Gastroesophageal sphincter (tissue), 4 donors: ENCODE results near the gene HPS3. TPM values are rescaled to one million over a fixed set of nuclear protein-coding genes. Genes with fewer than 3 reads are reported as not detected.

Experiments used
- ATAC-seq: fragments of 150-250 bp; one replicate; pipeline ENCODE4 v1.9.1; 2016; ENCODE audit warnings: mild to moderate bottlenecking, moderate library complexity
- H3K27ac ChIP-seq, 4 donors: fragments of 200-600 bp; sonication (generic) in 3 of 4; 1 replicate in 3 of 4; 2 replicates in 1 of 4; pipeline ENCODE4 v1.5.1; 2016 to 2019
- H3K27me3 ChIP-seq: fragments of 200-600 bp; sonication (generic); one replicate; pipeline ENCODE4 v1.5.1; 2019
- H3K36me3 ChIP-seq, 2 donors: fragments of 200-600 bp; sonication (generic); one replicate each; pipeline ENCODE4 v1.5.1; 2019; ENCODE audit warnings: control low read depth in 1 of 2
- H3K4me1 ChIP-seq, 3 donors: fragments of 200-600 bp; sonication (generic); 1 replicate in 2 of 3; 2 replicates in 1 of 3; pipeline ENCODE4 v1.5.1; 2016 to 2019; ENCODE audit warnings: control low read depth in 2 of 3
- H3K4me3 ChIP-seq, 2 donors: fragments of 200-600 bp; sonication (generic); one replicate each; pipeline ENCODE4 v1.5.1; 2019; ENCODE audit warnings: mild to moderate bottlenecking in 1 of 2, moderate library complexity in 1 of 2
- H3K9me3 ChIP-seq, 3 donors: fragments of 200-600 bp; sonication (generic); one replicate each; pipeline ENCODE4 v1.5.1; 2017 to 2019; ENCODE audit warnings: control low read depth in 2 of 3
- EP300 ChIP-seq: sonication (generic); formaldehyde crosslinking; IDR thresholded peaks from one replicate; pipeline ENCODE4 v1.6.1; 2017; ENCODE audit warnings: antibody characterized with exemption, mild to moderate bottlenecking
- POLR2A ChIP-seq, 2 donors: fragments of 450-650 bp; IDR thresholded peaks; one replicate each; pipeline ENCODE4 v1.6.1; 2017; ENCODE audit warnings: antibody characterized with exemption in 2 of 2, mild to moderate bottlenecking in 2 of 2, moderate library complexity in 1 of 2
- POLR2AphosphoS5 ChIP-seq: sonication (generic); formaldehyde crosslinking; IDR thresholded peaks from one replicate; pipeline ENCODE4 v1.6.1; 2017; ENCODE audit warnings: antibody characterized with exemption
- WGBS, 2 donors: methylation state at CpG; one replicate each; pipeline ENCODE4 v1.1.5; 2018; ENCODE audit warnings: low coverage in 1 of 2; 5-methylcytosine and 5-hydroxymethylcytosine counted together
- total RNA-seq, 4 donors: library from RNA; depleted of rRNA; stranded (reverse); fragments of >200 nt; gene quantifications; one replicate each; pipeline ENCODE4 v1.1.0, GENCODE V29; 2016
- TF ChIP-seq, protein P1 (sequence below), 4 experiments: fragments of 200-600 bp in 2 of 4; fragments of 450-650 bp in 2 of 4; sonication (generic) in 1 of 4; IDR thresholded peaks; one replicate each; pipeline ENCODE4 v1.5.1; 2017 to 2019; ENCODE audit warnings: antibody characterized with exemption in 4 of 4, mild to moderate bottlenecking in 2 of 4, moderate library complexity in 2 of 4

Gene HPS3
- total RNA-seq, 4 donors from 2014 or later, result 13.7 to 18.3 (median 14.7) TPM

DNA sequence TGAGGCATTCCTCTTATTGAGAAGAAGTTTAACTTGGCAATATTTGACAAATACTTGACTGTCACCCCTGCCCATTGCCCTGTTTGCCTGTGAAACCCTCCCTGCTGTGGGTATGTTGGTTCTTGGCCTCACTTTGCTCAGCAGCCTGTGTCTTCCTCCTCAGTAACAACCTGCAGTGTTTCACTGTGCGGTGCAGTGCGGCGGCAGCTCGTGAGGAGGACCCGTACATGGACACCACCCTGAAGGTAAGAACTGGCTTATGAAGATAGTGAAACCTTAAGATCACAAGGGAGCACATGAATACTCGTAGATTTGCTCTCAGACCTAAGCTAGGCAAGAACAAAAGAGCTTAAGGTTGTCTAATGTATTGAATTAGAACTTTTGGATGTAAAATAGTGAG, 21.0 kb downstream of the HPS3 start:
- no peak for ATAC-seq
- no peak overlapping the region for H3K27ac ChIP-seq
- H3K27me3 ChIP-seq, result no peaks in the 10 kb centered on the region
- no peaks in the 10 kb centered on the region for H3K9me3 ChIP-seq
- H3K36me3 ChIP-seq, result peaks cover 0 to 82% of the 10 kb centered on the region in 2 donors
- WGBS, 2 donors, result 97 to 100% methylated on average over 1 to 4 of the region's 6 CpGs
- H3K4me1 ChIP-seq, result no peaks in the 10 kb centered on the region
- no peak for TF ChIP-seq POLR2AphosphoS5
- no peak for TF ChIP-seq EP300
- H3K4me3 ChIP-seq, result no peak overlapping the region

DNA sequence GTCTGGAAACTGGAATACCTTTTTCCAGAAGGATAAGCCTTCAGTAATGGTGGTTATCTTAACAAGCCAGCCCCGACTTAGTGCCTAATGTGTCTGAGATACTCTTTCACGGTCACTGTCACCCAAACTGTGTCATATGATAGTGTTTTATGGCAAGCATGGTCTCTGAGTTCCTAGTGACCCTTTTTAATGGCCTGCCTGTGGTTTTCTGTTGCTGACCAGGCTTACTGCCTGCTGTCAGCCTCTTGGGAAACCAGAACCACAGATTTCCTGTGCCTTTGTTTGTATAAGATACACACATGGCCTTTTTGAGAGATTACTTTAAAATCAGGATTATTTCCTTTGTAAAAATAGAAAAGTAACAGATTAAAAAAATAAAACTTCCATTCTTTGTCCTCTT, 22.4 kb downstream of the HPS3 start:
- H3K27me3 ChIP-seq, result no peaks in the 10 kb centered on the region
- no peaks in the 10 kb centered on the region for H3K4me1 ChIP-seq
- H3K36me3 ChIP-seq, result peaks cover 0 to 82% of the 10 kb centered on the region in 2 donors
- no peak for ATAC-seq
- WGBS, 2 donors, result 89 to 100% methylated on average over 1 to 2 of the region's 2 CpGs
- TF ChIP-seq, protein P1, sequence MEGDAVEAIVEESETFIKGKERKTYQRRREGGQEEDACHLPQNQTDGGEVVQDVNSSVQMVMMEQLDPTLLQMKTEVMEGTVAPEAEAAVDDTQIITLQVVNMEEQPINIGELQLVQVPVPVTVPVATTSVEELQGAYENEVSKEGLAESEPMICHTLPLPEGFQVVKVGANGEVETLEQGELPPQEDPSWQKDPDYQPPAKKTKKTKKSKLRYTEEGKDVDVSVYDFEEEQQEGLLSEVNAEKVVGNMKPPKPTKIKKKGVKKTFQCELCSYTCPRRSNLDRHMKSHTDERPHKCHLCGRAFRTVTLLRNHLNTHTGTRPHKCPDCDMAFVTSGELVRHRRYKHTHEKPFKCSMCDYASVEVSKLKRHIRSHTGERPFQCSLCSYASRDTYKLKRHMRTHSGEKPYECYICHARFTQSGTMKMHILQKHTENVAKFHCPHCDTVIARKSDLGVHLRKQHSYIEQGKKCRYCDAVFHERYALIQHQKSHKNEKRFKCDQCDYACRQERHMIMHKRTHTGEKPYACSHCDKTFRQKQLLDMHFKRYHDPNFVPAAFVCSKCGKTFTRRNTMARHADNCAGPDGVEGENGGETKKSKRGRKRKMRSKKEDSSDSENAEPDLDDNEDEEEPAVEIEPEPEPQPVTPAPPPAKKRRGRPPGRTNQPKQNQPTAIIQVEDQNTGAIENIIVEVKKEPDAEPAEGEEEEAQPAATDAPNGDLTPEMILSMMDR (IDR thresholded peaks at IDR 0.05), result no peak
- no peak overlapping the region for H3K4me3 ChIP-seq
- no peak overlapping the region for H3K27ac ChIP-seq
- H3K9me3 ChIP-seq, result no peaks in the 10 kb centered on the region

DNA sequence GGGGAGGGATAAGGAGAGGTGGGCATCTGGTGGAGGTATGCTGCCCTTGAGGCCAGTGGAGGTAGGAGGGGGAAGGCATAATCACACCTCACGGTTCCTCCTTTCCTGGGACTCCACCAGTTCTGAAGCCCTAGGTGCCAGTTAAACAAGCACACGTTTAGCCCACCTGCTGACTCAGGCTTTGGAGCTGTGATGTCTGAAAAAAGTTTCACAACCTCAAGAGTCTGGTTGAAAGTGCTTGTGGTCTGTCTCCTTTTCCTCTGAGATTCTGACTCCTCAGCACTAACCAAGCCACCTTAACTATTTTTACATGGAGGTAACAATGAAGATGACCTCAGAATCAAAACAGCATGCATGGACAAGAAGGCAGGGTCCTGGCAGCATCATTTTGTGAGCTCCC, 23.0 kb downstream of the HPS3 start:
- WGBS, 2 donors, result 45 to 65% methylated on average over 2 of the region's 2 CpGs
- H3K27me3 ChIP-seq, result no peaks in the 10 kb centered on the region
- TF ChIP-seq POLR2AphosphoS5, result no peak
- TF ChIP-seq EP300, result no peak
- TF ChIP-seq, protein P1 (IDR thresholded peaks at IDR 0.05), result no peak
- TF ChIP-seq POLR2A (IDR thresholded peaks at IDR 0.05), result no peak

DNA sequence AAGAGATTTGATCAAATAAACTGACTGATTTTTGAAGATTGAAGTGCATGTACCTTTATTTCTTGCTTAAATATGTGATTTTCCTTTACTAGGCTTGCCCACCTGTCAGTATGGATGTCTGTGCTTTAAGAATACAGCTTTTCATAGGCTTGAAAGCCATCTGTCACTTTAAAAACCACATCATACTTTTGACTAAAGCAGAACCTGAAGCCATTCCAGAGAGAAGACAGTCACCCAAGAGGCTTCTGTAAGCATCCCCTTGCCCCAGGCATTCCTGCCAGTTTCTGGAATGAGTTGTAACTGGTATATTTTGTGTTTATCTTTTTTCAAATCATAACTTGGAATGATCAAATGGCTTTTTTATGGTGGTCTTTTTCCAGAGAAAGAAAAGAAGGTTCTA, 24.0 kb downstream of the HPS3 start:
- H3K4me3 ChIP-seq, result no peak overlapping the region
- no peaks in the 10 kb centered on the region for H3K27me3 ChIP-seq
- no peak for TF ChIP-seq POLR2AphosphoS5
- no peak for TF ChIP-seq POLR2A (IDR thresholded peaks at IDR 0.05)
- no peak for TF ChIP-seq EP300
- TF ChIP-seq, protein P1 (IDR thresholded peaks at IDR 0.05), result no peak
- H3K27ac ChIP-seq, result no peak overlapping the region
- peaks cover 0 to 85% of the 10 kb centered on the region in 2 donors for H3K36me3 ChIP-seq
- ATAC-seq, result no peak
- H3K4me1 ChIP-seq, result no peaks in the 10 kb centered on the region
- H3K9me3 ChIP-seq, result no peaks in the 10 kb centered on the region

More for the DNA sequence above, 23.0 kb downstream of the HPS3 start:
- H3K9me3 ChIP-seq, result no peaks in the 10 kb centered on the region
- H3K4me1 ChIP-seq, result no peaks in the 10 kb centered on the region
- no peak for ATAC-seq
- peaks cover 0 to 83% of the 10 kb centered on the region in 2 donors for H3K36me3 ChIP-seq
- H3K4me3 ChIP-seq, result no peak overlapping the region
- no peak overlapping the region for H3K27ac ChIP-seq

DNA sequence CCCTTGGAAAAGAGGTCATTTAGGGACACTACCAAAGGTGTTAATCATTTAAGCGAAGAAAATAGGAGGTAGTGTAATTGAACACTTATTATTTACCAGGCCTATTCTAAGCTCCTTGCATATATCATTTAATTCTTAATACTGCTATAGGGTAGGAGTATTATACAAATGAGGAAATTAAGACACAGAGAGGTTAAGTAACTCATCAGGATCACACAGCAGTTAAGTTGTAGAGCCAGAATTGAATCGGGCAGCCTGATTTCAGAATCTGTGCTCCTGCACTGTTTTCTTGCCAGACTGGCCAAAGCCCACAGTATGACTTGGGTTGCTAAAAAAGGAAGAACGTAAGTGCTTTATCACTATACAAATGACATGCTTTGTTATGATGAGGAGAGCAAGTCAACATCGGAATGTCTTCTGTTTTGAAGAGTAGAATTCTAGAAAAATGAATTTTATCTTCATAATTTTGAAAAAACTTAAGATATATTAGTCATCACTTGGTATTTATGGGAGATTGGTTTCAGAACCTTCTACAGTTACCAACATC, 31.4 kb downstream of the HPS3 start:
- H3K4me1 ChIP-seq, result peaks cover 0 to 10% (median 0%) of the 10 kb centered on the region in 3 donors
- H3K4me3 ChIP-seq, result no peak overlapping the region
- no peak for ATAC-seq
- TF ChIP-seq EP300 (no peak), POLR2AphosphoS5 (no peak), POLR2A (IDR thresholded peaks at IDR 0.05) (no peak)
- TF ChIP-seq, protein P1 (IDR thresholded peaks at IDR 0.05), result no peak
- H3K27ac ChIP-seq, result no peak overlapping the region
- peaks cover 0 to 72% of the 10 kb centered on the region in 2 donors for H3K36me3 ChIP-seq
- H3K9me3 ChIP-seq, result no peaks in the 10 kb centered on the region
- WGBS, 2 donors, result 87 to 88% methylated on average over 4 of the region's 4 CpGs
- no peaks in the 10 kb centered on the region for H3K27me3 ChIP-seq
